Ishikawa (cell line): ENCODE data around the gene RGP1.

Experiments
- CEBPB ChIP-seq: IDR thresholded peaks from 2 replicates; pipeline ENCODE4 v1.6.1; 2012
- CREB1 ChIP-seq: IDR thresholded peaks from 2 replicates; pipeline ENCODE4 v1.6.1; 2012; ENCODE audit warnings: low read depth
- EGR1 ChIP-seq: IDR thresholded peaks from 2 replicates; pipeline ENCODE4 v1.6.1; 2012
- EP300 ChIP-seq: IDR thresholded peaks from 2 replicates; pipeline ENCODE4 v1.6.1; 2012; ENCODE audit warnings: borderline replicate concordance
- FOXM1 ChIP-seq: IDR thresholded peaks from 2 replicates; pipeline ENCODE4 v1.6.1; 2012; ENCODE audit warnings: low read depth, borderline replicate concordance
- MAX ChIP-seq: IDR thresholded peaks from 2 replicates; pipeline ENCODE4 v1.6.1; 2012
- NFIC ChIP-seq: IDR thresholded peaks from 2 replicates; pipeline ENCODE4 v1.6.1; 2012
- RAD21 ChIP-seq: IDR thresholded peaks from 2 replicates; pipeline ENCODE4 v1.6.1; 2012; ENCODE audit warnings: low read depth
- REST ChIP-seq: IDR thresholded peaks from 2 replicates; pipeline ENCODE4 v1.6.1; 2012; ENCODE audit warnings: low read depth, mild to moderate bottlenecking
- TAF1 ChIP-seq: IDR thresholded peaks from 2 replicates; pipeline ENCODE4 v1.6.1; 2012; ENCODE audit warnings: low read depth, mild to moderate bottlenecking
- TCF12 ChIP-seq: IDR thresholded peaks from 2 replicates; pipeline ENCODE4 v1.6.1; 2012; ENCODE audit warnings: low read depth
- TEAD4 ChIP-seq: IDR thresholded peaks from 2 replicates; pipeline ENCODE4 v1.6.1; 2012
- USF1 ChIP-seq: IDR thresholded peaks from 2 replicates; pipeline ENCODE4 v1.6.1; 2012
- YY1 ChIP-seq: IDR thresholded peaks from 2 replicates; pipeline ENCODE4 v1.6.1; 2012; ENCODE audit warnings: low read depth
- ZBTB7A ChIP-seq: IDR thresholded peaks from 2 replicates; pipeline ENCODE4 v1.6.1; 2012; ENCODE audit warnings: low read depth

The RGP1 gene

GRCh38 chr9:35714123-35714522 lies 35.0 kb upstream of the RGP1 start:
- no peak for TF ChIP-seq FOXM1
- no peak for TF ChIP-seq YY1
- no peak for TF ChIP-seq EP300
- no peak for TF ChIP-seq TAF1
- TF ChIP-seq USF1, result no peak
- TF ChIP-seq ZBTB7A, result no peak
- no peak for TF ChIP-seq TCF12
- TF ChIP-seq CEBPB, result no peak
- no peak for TF ChIP-seq REST
- TF ChIP-seq NFIC, result no peak
- TF ChIP-seq CREB1, result no peak
- no peak for TF ChIP-seq EGR1
- TF ChIP-seq MAX, result no peak
- TF ChIP-seq TEAD4, result no peak
- no peak for TF ChIP-seq RAD21

- TF ChIP-seq YY1 (no peak), USF1 (no peak), EGR1 (no peak), CREB1 (no peak), FOXM1 (no peak), TCF12 (no peak), ZBTB7A (no peak), TEAD4 (no peak), TAF1 (no peak), REST (no peak), MAX (no peak), NFIC (no peak), RAD21 (no peak)
Observed at GRCh38 chr9:35714579-35715252, 34.4 kb upstream of the RGP1 start.

- TF ChIP-seq USF1 (no peak), EGR1 (no peak), ZBTB7A (no peak), NFIC (no peak), REST (no peak), RAD21 (no peak), FOXM1 (no peak), EP300 (no peak), MAX (no peak), TAF1 (no peak), TCF12 (no peak), CREB1 (no peak), YY1 (no peak)
Observed at GRCh38 chr9:35716230-35716629, 32.9 kb upstream of the RGP1 start.
